Neuronal stem cell (in vitro differentiated cells): Measurements from ENCODE around the gene KLHL18.

Experiments used
- DNase-seq: peaks from one replicate; pipeline ENCODE4 v3.0.0-alpha.2; 2013; ENCODE audit warnings: low spot score
- H2AFZ ChIP-seq: one replicate; pipeline ENCODE4 v1.6.1; 2013; ENCODE audit warnings: mild to moderate bottlenecking, low read length, inconsistent platforms
- H2AK5ac ChIP-seq: 2 replicates; pipeline ENCODE4 v1.6.1; 2013; ENCODE audit warnings: low read depth, mild to moderate bottlenecking, inconsistent platforms, low read length, moderate library complexity, mixed read lengths
- H2BK120ac ChIP-seq: 2 replicates; pipeline ENCODE4 v1.6.1; 2013; ENCODE audit warnings: low read depth, mild to moderate bottlenecking, inconsistent platforms, low read length, moderate library complexity, mixed read lengths
- H2BK12ac ChIP-seq: one replicate; pipeline ENCODE4 v1.6.1; 2013; ENCODE audit warnings: low read length, inconsistent platforms
- H2BK15ac ChIP-seq: 2 replicates; pipeline ENCODE4 v1.6.1; 2013; ENCODE audit warnings: mild to moderate bottlenecking, low read length, inconsistent platforms, mixed read lengths
- H2BK5ac ChIP-seq: one replicate; pipeline ENCODE4 v1.6.1; 2013; ENCODE audit warnings: inconsistent platforms, mild to moderate bottlenecking, low read length, moderate library complexity
- H3K14ac ChIP-seq: one replicate; pipeline ENCODE4 v1.6.1; 2013; ENCODE audit warnings: low read length, inconsistent platforms
- H3K18ac ChIP-seq: 2 replicates; pipeline ENCODE4 v1.6.1; 2013; ENCODE audit warnings: low read length, inconsistent platforms
- H3K23ac ChIP-seq: 2 replicates; pipeline ENCODE4 v1.6.1; 2013; ENCODE audit warnings: low read depth, mild to moderate bottlenecking, mixed read lengths, low read length, inconsistent platforms; ENCODE audit not compliant: poor library complexity
- H3K27ac ChIP-seq: replicated peaks from 3 replicates; pipeline ENCODE4 v1.5.1; 2013; ENCODE audit warnings: low read length, inconsistent platforms
- H3K27me3 ChIP-seq, 3 experiments: 2 replicates each; pipeline ENCODE4 v1.6.1; 2013; ENCODE audit warnings: low read length in 3 of 3, mild to moderate bottlenecking in 2 of 3, inconsistent platforms in 1 of 3, low read depth in 1 of 3, mixed read lengths in 1 of 3, moderate library complexity in 1 of 3; ENCODE audit not compliant: control insufficient read depth in 3 of 3, insufficient read depth in 3 of 3
- H3K36me3 ChIP-seq, 2 donors: replicated peaks in 1 of 2; 2 replicates each; pipeline ENCODE4 v1.6.1; 2013; ENCODE audit warnings: low read length in 2 of 2; ENCODE audit not compliant: control insufficient read depth in 2 of 2, insufficient read depth in 2 of 2
- H3K4ac ChIP-seq: 2 replicates; pipeline ENCODE4 v1.6.1; 2013; ENCODE audit warnings: inconsistent platforms, mild to moderate bottlenecking, low read length, moderate library complexity
- H3K4me1 ChIP-seq, 2 donors: 1 replicate in 1 of 2; 2 replicates in 1 of 2; pipeline ENCODE4 v1.6.1; 2013; ENCODE audit warnings: low read length in 2 of 2, low read depth in 1 of 2; ENCODE audit not compliant: control insufficient read depth in 2 of 2, insufficient read depth in 1 of 2
- H3K4me2 ChIP-seq: one replicate; pipeline ENCODE4 v1.6.1; 2013; ENCODE audit warnings: mild to moderate bottlenecking, low read length, inconsistent platforms; ENCODE audit not compliant: insufficient read depth, poor library complexity, severe bottlenecking
- H3K4me3 ChIP-seq, 2 donors: 2 replicates each; pipeline ENCODE4 v1.5.1; 2013; ENCODE audit warnings: low read length in 2 of 2, mild to moderate bottlenecking in 2 of 2, inconsistent platforms in 1 of 2, moderate library complexity in 1 of 2
- H3K79me1 ChIP-seq: one replicate; pipeline ENCODE4 v1.6.1; 2013; ENCODE audit warnings: low read depth, mild to moderate bottlenecking, inconsistent platforms, low read length, moderate library complexity
- H3K9ac ChIP-seq: one replicate; pipeline ENCODE4 v1.6.1; 2013; ENCODE audit warnings: mild to moderate bottlenecking, low read depth, low read length, inconsistent platforms; ENCODE audit not compliant: poor library complexity
- H3K9me3 ChIP-seq, 2 donors: replicated peaks in 1 of 2; 2 replicates each; pipeline versions ENCODE3 to v1.6.1; 2013; ENCODE audit warnings: low read length in 2 of 2, mild to moderate bottlenecking in 2 of 2, inconsistent platforms in 1 of 2, low read depth in 1 of 2, mixed read lengths in 1 of 2, moderate library complexity in 1 of 2; ENCODE audit not compliant: control insufficient read depth in 2 of 2, insufficient read depth in 1 of 2
- H4K8ac ChIP-seq: one replicate; pipeline ENCODE4 v1.6.1; 2013; ENCODE audit warnings: low read depth, mild to moderate bottlenecking, inconsistent platforms, low read length, moderate library complexity
- H4K91ac ChIP-seq: one replicate; pipeline ENCODE4 v1.6.1; 2013; ENCODE audit warnings: low read length, low read depth, mild to moderate bottlenecking, inconsistent platforms; ENCODE audit not compliant: poor library complexity
- WGBS, 2 donors: extraction: QIAGEN DNeasy Blood & Tissue Kit; methylation state at CpG; one replicate each; pipeline ENCODE4 v1.1.7; 2013; ENCODE audit warnings: missing lambda C conversion rate in 2 of 2, mixed read lengths in 1 of 2; ENCODE audit not compliant: insufficient read length in 2 of 2, insufficient replicate concordance in 1 of 2; ENCODE audit errors: extremely low coverage in 2 of 2; 5-methylcytosine and 5-hydroxymethylcytosine counted together

Gene KLHL18

DNA sequence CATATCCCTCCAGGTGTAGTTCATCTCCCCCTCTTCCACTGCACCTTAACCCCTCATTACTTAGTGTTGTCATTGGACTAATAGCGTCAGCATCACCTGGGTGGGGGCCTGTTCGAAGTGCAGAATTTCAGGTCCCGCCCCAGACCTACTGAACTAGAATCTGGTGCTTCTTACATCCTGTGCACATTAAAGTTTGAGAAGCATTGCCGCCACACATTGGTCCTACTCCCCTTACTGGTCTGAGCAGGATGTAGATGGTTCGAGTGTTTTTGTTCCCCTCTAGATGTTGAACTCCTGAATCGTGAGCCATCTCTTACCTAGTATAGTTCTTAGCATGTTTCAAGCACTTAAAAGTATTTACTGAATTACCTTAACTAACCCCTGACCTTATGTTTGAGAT lies 13.2 kb downstream of the KLHL18 start:
- Histone ChIP-seq H3K4ac (no peak overlapping the region), H3K27ac (no peak overlapping the region), H4K8ac (no peak overlapping the region), H3K27me3 (no peaks in the 10 kb centered on the region), H3K23ac (no peak overlapping the region), H2BK15ac (no peak overlapping the region), H3K79me1 (no peaks in the 10 kb centered on the region), H3K4me2 (no peak overlapping the region), H3K9ac (no peak overlapping the region), H3K18ac (no peak overlapping the region), H3K4me1 (peaks cover 0 to 2% of the 10 kb centered on the region in 2 donors), H2AK5ac (no peak overlapping the region), H2BK120ac (no peak overlapping the region), H3K14ac (no peak overlapping the region), H2BK12ac (no peak overlapping the region), H2AFZ (no peak overlapping the region), H3K9me3 (no peaks in the 10 kb centered on the region), H3K4me3 (no peak overlapping the region), H2BK5ac (no peak overlapping the region), H3K36me3 (peaks cover 3 to 19% of the 10 kb centered on the region in 2 donors), H4K91ac (no peak overlapping the region)
- no CpG with 5 or more reads among the region's 6 CpGs for WGBS, 2 donors
- DNase-seq: no peak

DNA sequence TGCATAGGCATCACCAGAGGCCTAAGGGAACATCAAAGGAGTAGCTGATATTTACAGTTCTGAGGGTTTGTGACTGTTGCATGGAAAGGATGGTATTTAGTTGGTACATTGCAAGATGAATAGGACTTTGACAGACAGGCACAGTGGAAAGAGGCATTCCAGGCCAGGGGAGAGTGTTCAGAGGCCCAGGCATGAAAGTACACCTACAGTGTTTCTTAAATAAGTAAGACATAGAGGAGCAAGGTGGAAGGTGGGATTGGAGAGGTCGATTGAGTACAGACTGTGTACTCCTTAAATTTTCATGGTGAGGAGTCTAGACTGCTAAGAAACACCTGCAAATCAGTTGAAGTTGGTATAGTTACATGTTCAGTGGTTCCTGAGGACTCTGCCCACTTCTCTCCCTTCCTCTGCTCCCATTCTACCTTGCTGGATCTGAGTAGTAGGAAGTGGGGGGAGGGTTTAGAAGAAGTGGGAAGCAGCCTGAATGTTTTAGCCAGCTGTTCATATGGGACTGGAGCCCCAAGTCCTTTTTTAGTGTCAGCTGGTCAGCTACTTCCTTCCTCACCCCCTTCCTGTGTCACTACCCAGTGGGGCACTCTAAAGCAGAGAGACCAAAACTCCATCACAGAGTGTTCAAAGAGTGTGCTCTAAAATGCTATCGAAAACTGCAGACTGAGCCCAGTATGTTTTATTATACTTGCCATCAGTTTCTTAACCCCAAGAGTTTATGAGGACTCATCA lies 14.0 kb downstream of the KLHL18 start:
- H3K27me3 ChIP-seq: no peaks in the 10 kb centered on the region
- no peak overlapping the region for H3K27ac ChIP-seq
- no peak overlapping the region for H3K14ac ChIP-seq
- no peak overlapping the region for H2AK5ac ChIP-seq
- no peak for DNase-seq
- H2BK5ac ChIP-seq: no peak overlapping the region
- no peaks in the 10 kb centered on the region for H3K79me1 ChIP-seq
- no peak overlapping the region for H4K8ac ChIP-seq
- H3K9me3 ChIP-seq: no peaks in the 10 kb centered on the region
- H4K91ac ChIP-seq: no peak overlapping the region
- H3K9ac ChIP-seq: no peak overlapping the region
- peaks cover 0 to 2% of the 10 kb centered on the region in 2 donors for H3K4me1 ChIP-seq
- H3K23ac ChIP-seq: no peak overlapping the region
- no peak overlapping the region for H3K4me2 ChIP-seq
- WGBS, 2 donors: no CpG with 5 or more reads among the region's 2 CpGs
- no peak overlapping the region for H2BK120ac ChIP-seq
- H2BK12ac ChIP-seq: no peak overlapping the region
- H2BK15ac ChIP-seq: no peak overlapping the region
- H3K4ac ChIP-seq: no peak overlapping the region
- H2AFZ ChIP-seq: no peak overlapping the region
- H3K4me3 ChIP-seq: no peak overlapping the region
- H3K18ac ChIP-seq: no peak overlapping the region
- H3K36me3 ChIP-seq: peaks cover 2 to 17% of the 10 kb centered on the region in 2 donors

DNA sequence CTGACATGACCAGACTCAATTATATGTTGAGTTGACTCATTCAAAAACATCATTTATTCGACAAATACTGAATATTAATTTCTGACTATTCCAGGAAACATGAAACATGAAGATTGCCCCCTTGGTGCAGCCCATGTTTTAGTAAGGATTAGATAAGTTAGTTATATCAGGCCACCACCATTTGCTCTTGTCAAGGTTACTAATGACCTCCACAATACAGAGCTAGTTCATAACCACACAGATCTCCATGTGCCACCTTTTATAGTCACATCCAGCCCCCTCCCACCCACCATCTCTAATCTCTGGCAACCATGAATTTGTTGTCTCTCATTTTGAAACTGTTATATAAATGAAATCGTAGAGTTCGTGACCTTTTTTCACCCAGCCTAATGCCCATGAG lies 15.7 kb downstream of the KLHL18 start:
- Histone ChIP-seq H4K91ac (no peak overlapping the region), H2BK15ac (no peak overlapping the region), H4K8ac (no peak overlapping the region), H2BK120ac (no peak overlapping the region), H3K4me1 (peaks cover 0 to 2% of the 10 kb centered on the region in 2 donors), H2BK12ac (no peak overlapping the region), H3K4me2 (no peak overlapping the region), H3K27me3 (no peaks in the 10 kb centered on the region), H3K27ac (no peak overlapping the region), H2AK5ac (no peak overlapping the region), H3K9ac (no peak overlapping the region), H3K14ac (no peak overlapping the region), H2BK5ac (no peak overlapping the region), H3K18ac (no peak overlapping the region), H3K4me3 (no peak overlapping the region), H2AFZ (no peak overlapping the region), H3K9me3 (no peaks in the 10 kb centered on the region), H3K4ac (no peak overlapping the region), H3K79me1 (no peaks in the 10 kb centered on the region), H3K36me3 (peaks cover 2 to 31% of the 10 kb centered on the region in 2 donors), H3K23ac (no peak overlapping the region)
- no peak for DNase-seq
- WGBS, 2 donors: no CpG with 5 or more reads among the region's 3 CpGs

DNA sequence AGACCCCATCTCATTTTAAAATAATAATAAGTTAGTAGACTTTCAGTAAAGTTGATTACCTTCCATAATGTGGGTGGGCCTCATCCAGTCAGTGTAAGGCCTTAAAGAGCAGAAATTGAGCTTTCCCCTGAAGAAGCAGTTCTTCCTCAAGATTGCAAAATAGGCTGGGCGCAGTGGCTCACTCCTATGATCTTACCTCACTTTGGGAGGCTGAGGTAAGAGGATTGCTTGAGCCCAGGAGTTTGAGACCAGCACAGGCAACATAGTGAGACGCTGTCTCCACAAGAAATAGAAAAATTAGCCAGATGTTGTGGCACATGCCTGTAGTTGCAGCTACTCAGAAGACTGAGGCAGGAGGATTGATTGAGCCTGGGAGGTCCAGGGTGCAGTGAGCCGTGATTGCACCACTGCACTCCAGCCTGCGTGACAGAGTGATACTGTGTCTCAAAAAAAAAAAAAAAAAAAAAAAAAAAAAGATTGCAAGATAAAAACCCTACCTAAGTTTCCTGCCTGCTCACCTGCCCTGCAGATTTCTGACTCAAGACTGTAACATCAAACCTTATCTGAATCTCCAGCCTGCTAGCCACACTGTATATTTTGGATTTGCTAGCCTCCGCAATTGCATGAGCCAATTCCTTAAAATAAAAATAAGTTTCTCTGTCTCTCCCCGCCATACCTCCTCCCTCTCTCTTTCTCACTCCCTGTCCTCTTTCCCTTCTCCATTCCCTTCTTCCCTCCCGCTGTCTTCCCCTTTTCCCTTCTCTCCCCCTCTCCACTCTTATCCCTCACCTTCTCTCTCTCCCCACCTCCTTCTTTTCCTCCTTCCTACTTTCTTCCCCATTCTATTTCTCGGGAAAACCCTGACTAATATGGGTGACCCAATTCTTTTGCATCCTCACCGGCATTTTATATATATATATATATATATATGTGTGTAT lies 16.9 kb downstream of the KLHL18 start:
- Histone ChIP-seq H3K23ac (no peak overlapping the region), H3K9me3 (no peaks in the 10 kb centered on the region), H2BK12ac (no peak overlapping the region), H3K4me1 (peaks cover 0 to 2% of the 10 kb centered on the region in 2 donors), H3K36me3 (peaks cover 0 to 34% of the 10 kb centered on the region in 2 donors), H3K14ac (no peak overlapping the region), H4K8ac (no peak overlapping the region), H3K4me3 (no peak overlapping the region), H4K91ac (no peak overlapping the region), H3K18ac (no peak overlapping the region), H3K9ac (no peak overlapping the region), H3K4me2 (no peak overlapping the region), H3K4ac (no peak overlapping the region), H2BK5ac (no peak overlapping the region), H2BK120ac (no peak overlapping the region), H3K27me3 (no peaks in the 10 kb centered on the region), H3K27ac (no peak overlapping the region), H2AFZ (no peak overlapping the region), H2AK5ac (no peak overlapping the region), H3K79me1 (no peaks in the 10 kb centered on the region), H2BK15ac (no peak overlapping the region)
- 100% methylated on average over 1 of the region's 9 CpGs; no CpG with 5 or more reads in 1 of the 2 donors for WGBS, 2 donors
- DNase-seq: no peak
